PC-3 (cell line): Measurements from ENCODE around the gene CDC42BPB.

Experiments used
- CTCF ChIP-seq: fragments of 300-600 bp; sonication (generic); conservative IDR thresholded peaks from 2 replicates; pipeline ENCODE4 v1.5.1; 2017; ENCODE audit warnings: antibody characterized with exemption, low read depth, mild to moderate bottlenecking, low read length
- EZH2 ChIP-seq: fragments of 300-600 bp; sonication (generic); IDR thresholded peaks from one replicate; pipeline ENCODE4 v1.6.1; 2017; ENCODE audit warnings: antibody characterized with exemption, mild to moderate bottlenecking, low read length; ENCODE audit not compliant: unreplicated experiment

- TF ChIP-seq EZH2 = no peak
- TF ChIP-seq CTCF = no peak
Measured at GRCh38 chr14:103099081-103099732, 41.9 kb upstream of the CDC42BPB start.
